ENCODE results near the gene ALDH1L1. TPM values are rescaled to one million over a fixed set of nuclear protein-coding genes. Genes with fewer than 3 reads are reported as not detected.

The ALDH1L1 gene
- total and polyA plus RNA-seq, 9 donors, result 8.3 to 85.5 (median 45.1) TPM

DNA sequence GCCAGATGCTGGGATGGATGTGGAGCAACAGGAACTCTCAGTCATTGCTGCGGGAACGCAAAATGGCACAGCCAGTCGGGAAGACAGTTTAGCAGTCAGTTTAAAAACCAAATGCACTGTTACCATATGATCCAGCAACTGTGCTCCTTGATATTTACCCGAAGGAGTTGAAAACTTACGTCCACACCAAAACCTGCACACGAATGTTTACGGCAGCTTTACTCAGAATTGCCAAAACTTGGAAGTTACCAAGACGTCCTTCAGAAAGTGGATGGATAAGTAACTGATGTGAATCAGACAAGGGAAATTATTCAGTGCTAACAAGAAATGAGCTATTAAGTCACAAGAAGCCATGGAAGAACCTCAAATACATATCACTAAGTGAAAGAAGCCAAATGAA, 60.4 kb downstream of the ALDH1L1 start:
- WGBS, 3 donors, result 86 to 92% (median 89%) methylated on average over 8 of the region's 8 CpGs
- DNase-seq, result no peak
- no peaks in the 10 kb centered on the region for H3K36me3 ChIP-seq
- H3K27me3 ChIP-seq, result no peaks in the 10 kb centered on the region
- H3K4me3 ChIP-seq, result no peak overlapping the region
- TF ChIP-seq, protein P1, sequence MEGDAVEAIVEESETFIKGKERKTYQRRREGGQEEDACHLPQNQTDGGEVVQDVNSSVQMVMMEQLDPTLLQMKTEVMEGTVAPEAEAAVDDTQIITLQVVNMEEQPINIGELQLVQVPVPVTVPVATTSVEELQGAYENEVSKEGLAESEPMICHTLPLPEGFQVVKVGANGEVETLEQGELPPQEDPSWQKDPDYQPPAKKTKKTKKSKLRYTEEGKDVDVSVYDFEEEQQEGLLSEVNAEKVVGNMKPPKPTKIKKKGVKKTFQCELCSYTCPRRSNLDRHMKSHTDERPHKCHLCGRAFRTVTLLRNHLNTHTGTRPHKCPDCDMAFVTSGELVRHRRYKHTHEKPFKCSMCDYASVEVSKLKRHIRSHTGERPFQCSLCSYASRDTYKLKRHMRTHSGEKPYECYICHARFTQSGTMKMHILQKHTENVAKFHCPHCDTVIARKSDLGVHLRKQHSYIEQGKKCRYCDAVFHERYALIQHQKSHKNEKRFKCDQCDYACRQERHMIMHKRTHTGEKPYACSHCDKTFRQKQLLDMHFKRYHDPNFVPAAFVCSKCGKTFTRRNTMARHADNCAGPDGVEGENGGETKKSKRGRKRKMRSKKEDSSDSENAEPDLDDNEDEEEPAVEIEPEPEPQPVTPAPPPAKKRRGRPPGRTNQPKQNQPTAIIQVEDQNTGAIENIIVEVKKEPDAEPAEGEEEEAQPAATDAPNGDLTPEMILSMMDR (IDR thresholded peaks at IDR 0.05), result no peak
- TF ChIP-seq POLR2A (IDR thresholded peaks at IDR 0.05) (no peak), EP300 (IDR thresholded peaks at IDR 0.05) (no peak)
- H3K4me1 ChIP-seq (ENCODE audit: insufficient read depth), result no peaks in the 10 kb centered on the region
- intact Hi-C loops (cut with DNase I), result loop anchor here in 1 of 4 donors (1.0 kb wide), 1 partner anchor 20 kb away; no protein-coding TSS in a partner anchor
- H3K27ac ChIP-seq, result no peak overlapping the region
- H3K9me3 ChIP-seq, result no peaks in the 10 kb centered on the region

DNA sequence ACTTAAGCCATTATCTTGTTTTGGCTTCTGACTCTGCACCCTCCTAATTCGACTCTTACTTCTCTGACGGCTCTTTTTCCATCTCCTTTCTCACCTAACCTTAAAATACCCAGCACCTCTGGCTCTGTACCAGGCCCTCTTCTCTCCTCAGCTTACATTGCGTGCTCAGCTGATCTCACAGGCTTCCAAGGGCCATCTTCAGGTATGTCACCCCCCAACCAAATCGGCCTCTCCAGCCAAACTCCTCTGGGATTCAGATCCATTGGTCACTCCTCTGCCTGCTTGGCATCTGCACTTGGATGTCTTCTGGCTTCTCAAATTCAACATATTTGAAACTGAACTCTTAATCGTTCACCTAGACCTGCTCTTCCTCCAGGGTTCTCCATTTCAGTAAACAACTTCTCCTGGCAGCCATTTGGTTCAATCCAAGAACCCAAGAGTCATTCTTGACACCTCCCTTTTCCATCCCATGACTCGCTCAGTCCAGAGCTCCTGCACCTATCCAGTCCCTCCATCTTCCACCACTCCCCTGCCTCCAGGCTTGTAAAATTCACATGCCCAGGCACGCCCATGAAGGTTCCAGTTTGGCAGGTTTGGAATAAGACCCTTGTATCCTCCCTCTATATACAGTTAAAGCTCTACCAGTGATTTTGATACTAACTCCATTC, 61.2 kb downstream of the ALDH1L1 start:
- Histone ChIP-seq H3K9me3 (no peaks in the 10 kb centered on the region), H3K27ac (no peak overlapping the region), H3K4me3 (no peak overlapping the region), H3K4me1 (ENCODE audit: insufficient read depth) (no peaks in the 10 kb centered on the region), H3K27me3 (no peaks in the 10 kb centered on the region), H3K36me3 (no peaks in the 10 kb centered on the region)
- intact Hi-C loops (cut with DNase I), result loop anchor here in 1 of 4 donors (1.0 kb wide), 1 partner anchor 21 kb away; no protein-coding TSS in a partner anchor
- TF ChIP-seq EP300 (IDR thresholded peaks at IDR 0.05), result no peak
- TF ChIP-seq, protein P1 (IDR thresholded peaks at IDR 0.05), result no peak
- TF ChIP-seq POLR2A (IDR thresholded peaks at IDR 0.05), result no peak
- DNase-seq, result peak in 2 of 5 donors; percentile 0 to 5
- WGBS, 3 donors, result 86 to 91% (median 89%) methylated on average over 7 of the region's 7 CpGs

DNA sequence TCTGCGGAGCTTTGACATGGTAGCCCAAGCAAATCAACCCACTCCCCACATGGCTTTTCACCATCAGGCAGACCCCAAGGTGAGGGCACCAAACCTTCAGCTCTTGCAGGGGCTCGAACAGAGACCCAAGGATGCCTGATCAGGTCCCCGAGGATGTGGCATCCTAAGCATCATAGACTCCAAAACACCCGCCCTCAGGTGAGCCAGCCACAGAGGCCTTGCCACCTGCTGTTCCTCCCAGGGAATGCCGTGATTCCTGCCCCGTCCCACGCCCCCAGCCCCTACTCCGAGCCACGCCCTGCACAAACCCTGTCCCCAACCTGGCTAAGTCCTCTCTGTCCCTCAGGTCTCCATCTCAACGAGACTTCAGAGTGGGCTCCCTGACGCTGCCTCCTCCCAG, 61.8 kb downstream of the ALDH1L1 start:
- 82 to 86% (median 86%) methylated on average over 11 of the region's 11 CpGs for WGBS, 3 donors
- H3K9me3 ChIP-seq, result no peaks in the 10 kb centered on the region
- H3K27ac ChIP-seq, result no peak overlapping the region
- peak in 2 of 5 donors; percentile 1 to 3 for DNase-seq
- no peaks in the 10 kb centered on the region for H3K27me3 ChIP-seq
- TF ChIP-seq POLR2A (IDR thresholded peaks at IDR 0.05) (no peak), EP300 (IDR thresholded peaks at IDR 0.05) (no peak)
- TF ChIP-seq, protein P1 (IDR thresholded peaks at IDR 0.05), result no peak
- H3K36me3 ChIP-seq, result no peaks in the 10 kb centered on the region
- H3K4me3 ChIP-seq, result no peak overlapping the region
- intact Hi-C loops (cut with DNase I), result no loop called here
- no peaks in the 10 kb centered on the region for H3K4me1 ChIP-seq (ENCODE audit: insufficient read depth)

DNA sequence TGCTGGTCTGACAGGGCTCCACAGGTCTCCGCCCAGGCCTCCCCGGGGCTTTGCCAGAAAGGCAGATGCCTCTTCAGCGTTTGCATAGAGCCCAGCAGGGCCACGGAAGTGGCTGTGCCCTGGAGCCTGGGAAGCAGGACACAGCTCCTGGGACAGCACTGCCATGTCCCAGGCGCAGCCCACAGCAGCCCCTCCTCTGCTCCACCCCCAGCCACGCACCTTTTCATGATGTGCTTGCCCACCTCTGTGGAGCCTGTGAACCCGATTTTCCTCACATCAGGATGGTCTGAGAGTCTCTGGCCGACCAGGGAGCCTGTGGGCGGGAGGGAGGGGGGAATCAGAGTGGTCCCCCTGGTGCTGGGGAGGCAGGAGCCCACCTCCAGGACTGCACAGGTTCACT, 62.6 kb downstream of the ALDH1L1 start:
- TF ChIP-seq, protein P1 (IDR thresholded peaks at IDR 0.05), result no peak
- TF ChIP-seq POLR2A (IDR thresholded peaks at IDR 0.05), result no peak
- TF ChIP-seq EP300 (IDR thresholded peaks at IDR 0.05), result no peak
- H3K27ac ChIP-seq, result no peak overlapping the region
- no peaks in the 10 kb centered on the region for H3K36me3 ChIP-seq
- DNase-seq, result peak in 3 of 5 donors; percentile 4 to 13 (median 12)
- H3K4me1 ChIP-seq (ENCODE audit: insufficient read depth), result no peaks in the 10 kb centered on the region
- intact Hi-C loops (cut with DNase I), result no loop called here
- no peaks in the 10 kb centered on the region for H3K9me3 ChIP-seq
- no peak overlapping the region for H3K4me3 ChIP-seq
- H3K27me3 ChIP-seq, result no peaks in the 10 kb centered on the region
- WGBS, 3 donors, result 71 to 83% (median 77%) methylated on average over 9 of the region's 9 CpGs

Data from ovary (tissue), 9 donors.